GM04503 (cell line): ENCODE data around the gene TMPRSS4.

Source experiments
- DNase-seq: peaks from one replicate; pipeline ENCODE4 v3.0.0-alpha.2; 2012; ENCODE audit warnings: low read depth

The TMPRSS4 gene

DNA sequence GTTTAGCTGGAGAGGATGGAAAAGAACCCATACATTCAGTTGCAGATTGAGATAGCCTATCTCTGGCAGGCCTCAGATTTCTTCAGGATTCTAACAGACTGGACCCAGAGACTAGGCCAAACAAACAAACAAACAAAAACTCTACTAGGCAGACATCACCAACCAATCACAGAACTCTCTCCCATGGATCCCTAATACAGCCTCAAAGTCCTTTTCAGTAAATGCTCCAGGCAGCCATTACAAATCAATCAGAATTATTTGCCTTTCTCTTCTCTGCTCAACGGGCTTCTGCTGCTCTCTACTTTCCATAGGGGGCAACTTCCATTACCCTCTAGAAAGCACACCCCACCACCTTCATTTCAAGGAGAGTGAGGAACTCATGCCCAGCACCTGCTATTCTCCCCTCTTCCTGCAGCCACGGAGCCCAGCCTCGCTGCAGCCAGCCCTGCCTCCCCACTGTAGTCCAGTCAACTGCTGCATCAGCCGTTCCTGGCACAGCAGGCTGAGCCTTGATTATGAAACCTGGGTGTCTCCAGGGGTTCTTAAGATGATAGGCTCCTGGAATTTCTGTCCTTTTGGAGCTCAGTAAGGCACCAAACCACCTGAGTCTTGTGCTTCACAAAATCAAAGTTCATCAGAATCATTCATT lies 28.9 kb downstream of the TMPRSS4 start:
- no peak for DNase-seq

DNA sequence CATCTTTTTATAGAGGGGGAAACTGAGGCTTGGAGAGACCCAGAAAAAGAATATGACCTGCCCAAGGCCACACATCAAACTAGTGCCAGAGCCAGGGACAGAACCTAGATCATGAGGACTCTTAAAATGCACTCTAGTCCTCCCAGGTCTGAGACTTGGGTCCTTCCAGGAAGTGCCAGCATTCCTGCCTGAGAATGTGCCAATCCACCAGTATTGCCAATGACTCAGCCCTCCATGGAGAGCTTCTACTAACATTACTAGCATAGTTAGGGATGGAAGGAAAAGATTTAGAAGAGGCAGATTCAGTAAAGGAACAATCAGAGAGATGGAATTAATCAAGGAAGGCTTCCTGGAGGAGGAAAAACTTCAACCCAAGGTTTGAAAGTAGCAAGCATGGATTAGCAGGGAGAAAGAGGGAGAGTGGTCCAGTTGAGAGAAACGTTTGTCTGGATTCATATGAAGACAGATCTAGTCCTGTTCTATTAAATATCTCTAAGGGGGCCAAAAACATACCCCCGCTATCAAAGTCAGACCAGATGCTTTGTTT lies 30.0 kb downstream of the TMPRSS4 start:
- DNase-seq, result peak; percentile 8

DNA sequence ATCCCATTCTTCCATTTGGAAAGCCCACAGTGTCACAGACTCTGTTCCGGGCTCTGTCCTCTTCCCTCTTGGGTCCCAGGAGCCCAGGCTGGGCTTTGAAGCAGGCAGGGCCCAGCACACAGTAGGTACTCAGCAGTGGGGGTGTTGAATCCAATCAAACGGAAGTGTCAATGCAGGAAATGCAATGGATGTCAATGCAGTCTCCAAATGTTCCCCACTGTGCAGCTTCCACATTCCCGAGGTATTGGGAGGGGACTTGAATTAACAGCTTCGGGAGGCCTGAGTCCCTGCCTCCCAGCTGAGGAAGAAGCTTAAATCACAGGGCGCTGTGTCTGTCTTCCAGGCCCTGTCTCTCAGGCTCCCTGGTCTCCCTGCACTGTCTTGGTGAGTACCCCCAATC lies 31.6 kb downstream of the TMPRSS4 start:
- DNase-seq, result no peak

DNA sequence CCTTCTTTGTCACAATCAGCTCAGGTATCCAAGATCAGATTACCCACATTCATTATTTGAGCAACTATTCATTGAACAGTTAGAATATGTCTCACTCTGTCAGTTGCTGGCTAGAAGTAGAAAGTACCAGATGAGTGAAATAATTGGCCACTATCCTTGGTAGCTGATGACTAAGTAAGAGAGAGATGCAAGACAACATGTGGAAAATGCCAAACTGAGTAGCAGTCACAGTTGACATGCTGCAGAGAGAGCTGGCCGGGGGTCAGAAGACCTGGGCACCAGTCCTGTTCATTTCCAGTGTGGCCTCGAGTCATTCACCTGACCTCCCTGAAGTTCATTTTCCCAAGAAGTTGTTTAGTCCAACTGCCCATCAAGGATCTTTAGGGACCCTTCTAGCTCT lies 32.4 kb downstream of the TMPRSS4 start:
- DNase-seq, result peak; percentile 15

DNA sequence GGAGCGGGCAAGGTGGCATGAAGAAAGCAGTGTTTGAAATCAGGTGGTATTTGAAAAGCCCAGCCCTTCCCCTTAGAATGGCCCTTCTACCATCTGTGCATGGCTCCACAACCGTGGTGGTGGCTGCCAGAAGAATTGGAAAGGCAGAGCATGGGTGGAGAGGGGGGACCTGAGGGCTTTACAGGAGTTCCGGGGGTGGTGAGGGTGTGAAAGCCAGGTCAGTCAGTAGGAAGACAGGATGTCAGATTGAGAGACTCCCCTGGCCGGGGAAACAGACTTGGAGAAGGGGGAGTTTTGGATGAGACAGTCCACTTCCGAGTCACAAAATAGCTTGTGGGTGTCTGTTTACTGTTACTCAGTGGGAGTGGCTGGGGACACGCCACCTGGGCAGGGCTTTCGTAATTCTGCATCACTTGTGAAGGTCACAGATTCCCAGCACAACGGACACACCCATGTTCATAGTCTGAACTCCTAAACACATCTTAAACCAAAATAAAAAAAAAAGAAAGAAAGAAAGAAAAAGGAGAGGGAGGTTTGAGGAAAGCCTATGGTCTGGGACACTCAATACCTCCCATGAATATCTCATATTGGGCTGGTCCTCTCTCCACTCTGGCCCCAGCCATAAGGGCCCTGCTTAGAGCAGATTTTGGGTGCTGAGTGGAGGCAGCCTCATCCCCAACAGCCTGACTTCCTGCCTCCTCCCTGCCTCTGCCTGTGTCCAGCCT lies 34.3 kb downstream of the TMPRSS4 start:
- DNase-seq, result no peak

DNA sequence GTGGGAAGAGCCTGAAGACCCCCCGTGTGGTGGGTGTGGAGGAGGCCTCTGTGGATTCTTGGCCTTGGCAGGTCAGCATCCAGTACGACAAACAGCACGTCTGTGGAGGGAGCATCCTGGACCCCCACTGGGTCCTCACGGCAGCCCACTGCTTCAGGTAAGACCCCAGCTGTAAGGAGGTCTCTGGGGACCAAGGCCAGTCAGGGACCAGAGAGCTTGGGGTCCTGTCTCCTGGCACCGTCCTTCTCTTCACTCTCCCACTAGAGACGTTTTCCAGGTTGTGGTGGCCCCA lies 34.8 kb downstream of the TMPRSS4 start:
- no peak for DNase-seq

DNA sequence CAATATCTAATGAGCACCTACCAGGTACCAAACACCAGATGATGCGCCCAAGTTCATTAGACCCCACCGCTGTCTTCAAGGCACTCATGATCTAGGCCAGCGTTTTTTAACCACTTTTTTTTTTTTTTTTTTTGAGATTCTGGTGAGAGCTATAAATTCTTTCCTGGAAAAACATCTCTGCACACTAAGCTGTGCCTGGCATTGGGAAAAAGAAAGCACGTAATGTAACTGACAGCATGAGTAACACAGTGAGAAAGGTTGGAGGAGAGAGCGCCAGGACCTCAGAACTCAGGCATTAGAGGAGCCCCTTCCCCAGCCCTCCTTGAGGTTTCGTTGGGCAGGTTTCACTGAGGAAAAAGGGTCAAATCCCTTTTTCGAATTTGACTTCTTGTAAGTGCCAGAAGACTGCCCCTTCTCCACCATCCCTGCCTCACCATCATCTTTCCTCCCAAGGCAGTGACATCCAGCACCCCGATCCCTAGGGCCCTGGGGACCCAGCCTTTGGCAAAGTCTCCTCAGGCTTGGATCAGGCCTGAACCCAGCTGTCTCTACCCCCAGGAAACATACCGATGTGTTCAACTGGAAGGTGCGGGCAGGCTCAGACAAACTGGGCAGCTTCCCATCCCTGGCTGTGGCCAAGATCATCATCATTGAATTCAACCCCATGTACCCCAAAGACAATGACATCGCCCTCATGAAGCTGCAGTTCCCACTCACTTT lies 36.0 kb downstream of the TMPRSS4 start:
- DNase-seq, result no peak

DNA sequence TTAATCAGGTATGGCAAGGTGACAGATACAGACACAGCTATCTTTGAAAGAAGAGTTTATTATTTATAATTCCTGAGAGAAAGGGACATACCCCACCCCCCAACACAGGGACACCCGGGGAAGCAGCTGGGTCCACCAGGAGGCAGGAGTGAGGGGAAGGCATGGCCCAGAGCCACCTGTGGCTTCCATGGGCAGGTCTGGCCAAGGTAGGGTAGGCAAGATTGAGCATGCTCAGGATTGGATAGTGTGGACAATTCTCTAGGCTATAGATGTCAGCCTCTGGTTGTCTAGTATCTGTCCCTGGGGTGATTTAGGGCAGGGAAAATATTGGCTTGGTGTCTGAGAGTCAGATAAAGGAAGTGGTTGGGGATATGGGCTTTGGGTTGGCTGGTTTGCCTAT lies 37.4 kb downstream of the TMPRSS4 start:
- no peak for DNase-seq

DNA sequence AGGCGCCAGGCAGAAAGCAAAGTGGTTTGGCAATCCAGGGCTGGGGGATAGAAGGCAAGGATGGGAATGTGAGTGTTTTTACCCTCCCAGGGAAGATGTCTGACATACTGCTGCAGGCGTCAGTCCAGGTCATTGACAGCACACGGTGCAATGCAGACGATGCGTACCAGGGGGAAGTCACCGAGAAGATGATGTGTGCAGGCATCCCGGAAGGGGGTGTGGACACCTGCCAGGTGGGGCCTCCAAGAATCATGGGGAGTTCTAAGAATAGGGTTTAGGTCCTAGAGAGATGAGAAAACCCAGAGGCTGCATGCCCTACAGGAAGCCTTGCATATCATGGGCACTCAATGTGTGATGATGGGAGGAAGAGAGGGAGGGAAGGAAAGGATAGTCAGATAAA lies 38.2 kb downstream of the TMPRSS4 start:
- no peak for DNase-seq

DNA sequence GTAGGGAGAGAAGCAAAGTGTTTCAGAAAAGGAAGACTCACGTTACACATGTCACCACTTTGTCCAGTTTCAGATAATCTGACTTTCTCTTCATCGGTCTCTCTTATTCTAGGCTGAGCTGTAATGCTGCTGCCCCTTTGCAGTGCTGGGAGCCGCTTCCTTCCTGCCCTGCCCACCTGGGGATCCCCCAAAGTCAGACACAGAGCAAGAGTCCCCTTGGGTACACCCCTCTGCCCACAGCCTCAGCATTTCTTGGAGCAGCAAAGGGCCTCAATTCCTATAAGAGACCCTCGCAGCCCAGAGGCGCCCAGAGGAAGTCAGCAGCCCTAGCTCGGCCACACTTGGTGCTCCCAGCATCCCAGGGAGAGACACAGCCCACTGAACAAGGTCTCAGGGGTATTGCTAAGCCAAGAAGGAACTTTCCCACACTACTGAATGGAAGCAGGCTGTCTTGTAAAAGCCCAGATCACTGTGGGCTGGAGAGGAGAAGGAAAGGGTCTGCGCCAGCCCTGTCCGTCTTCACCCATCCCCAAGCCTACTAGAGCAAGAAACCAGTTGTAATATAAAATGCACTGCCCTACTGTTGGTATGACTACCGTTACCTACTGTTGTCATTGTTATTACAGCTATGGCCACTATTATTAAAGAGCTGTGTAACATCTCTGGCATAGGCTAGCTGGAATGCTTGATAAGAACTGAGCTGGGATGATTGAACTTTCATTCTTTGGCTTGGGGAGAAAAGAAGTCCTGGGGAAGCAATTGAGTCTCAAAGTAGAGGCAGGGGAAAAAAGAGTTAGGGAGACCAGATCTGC lies 41.1 kb downstream of the TMPRSS4 start:
- DNase-seq, result no peak

DNA sequence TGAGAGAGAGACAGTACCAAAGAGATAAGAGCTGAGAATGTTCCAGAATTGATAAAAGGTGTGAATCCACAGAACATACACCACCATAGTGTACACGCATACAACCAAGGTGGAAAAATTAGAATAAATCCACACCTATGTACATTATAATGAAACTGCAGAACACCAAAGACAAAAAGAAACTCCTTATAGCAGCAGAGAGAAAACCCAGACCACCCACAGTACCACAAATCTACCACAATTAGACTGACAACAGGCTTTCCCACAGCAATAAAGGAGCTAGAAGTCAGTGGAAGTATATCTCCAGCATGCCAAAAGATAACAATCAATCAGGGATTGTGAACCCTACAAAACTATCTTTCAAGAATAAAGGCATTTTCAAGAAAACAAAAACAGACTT lies 43.9 kb downstream of the TMPRSS4 start:
- DNase-seq, result no peak

DNA sequence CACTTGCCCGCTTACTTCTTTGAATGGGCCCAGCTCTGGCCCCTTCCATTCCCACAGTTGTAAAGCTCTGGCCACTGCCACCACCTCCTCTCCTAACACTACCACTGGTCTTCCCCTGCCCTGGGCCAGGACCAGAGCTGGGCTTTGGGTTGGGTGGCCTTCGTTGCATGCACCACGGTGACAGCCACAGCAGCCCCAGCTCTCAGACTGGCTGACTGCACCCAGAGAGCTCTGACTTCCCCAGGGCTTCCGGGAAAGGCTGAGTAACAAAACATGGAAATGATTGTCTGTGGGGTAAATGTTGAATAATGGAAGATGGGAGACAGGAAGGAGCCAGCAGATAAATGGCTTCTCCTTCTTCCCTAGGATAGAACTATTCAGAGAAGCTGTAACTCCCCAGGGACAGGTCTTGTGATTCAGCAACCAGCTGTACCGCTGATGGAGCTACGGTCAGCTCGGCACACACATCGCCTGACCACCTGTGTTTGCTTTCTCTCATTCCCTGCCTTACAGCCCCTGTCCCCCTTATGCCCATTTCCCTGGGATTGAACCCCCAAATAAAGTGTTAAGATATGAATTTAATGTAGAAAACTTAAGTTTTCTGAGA lies 48.2 kb downstream of the TMPRSS4 start:
- no peak for DNase-seq

DNA sequence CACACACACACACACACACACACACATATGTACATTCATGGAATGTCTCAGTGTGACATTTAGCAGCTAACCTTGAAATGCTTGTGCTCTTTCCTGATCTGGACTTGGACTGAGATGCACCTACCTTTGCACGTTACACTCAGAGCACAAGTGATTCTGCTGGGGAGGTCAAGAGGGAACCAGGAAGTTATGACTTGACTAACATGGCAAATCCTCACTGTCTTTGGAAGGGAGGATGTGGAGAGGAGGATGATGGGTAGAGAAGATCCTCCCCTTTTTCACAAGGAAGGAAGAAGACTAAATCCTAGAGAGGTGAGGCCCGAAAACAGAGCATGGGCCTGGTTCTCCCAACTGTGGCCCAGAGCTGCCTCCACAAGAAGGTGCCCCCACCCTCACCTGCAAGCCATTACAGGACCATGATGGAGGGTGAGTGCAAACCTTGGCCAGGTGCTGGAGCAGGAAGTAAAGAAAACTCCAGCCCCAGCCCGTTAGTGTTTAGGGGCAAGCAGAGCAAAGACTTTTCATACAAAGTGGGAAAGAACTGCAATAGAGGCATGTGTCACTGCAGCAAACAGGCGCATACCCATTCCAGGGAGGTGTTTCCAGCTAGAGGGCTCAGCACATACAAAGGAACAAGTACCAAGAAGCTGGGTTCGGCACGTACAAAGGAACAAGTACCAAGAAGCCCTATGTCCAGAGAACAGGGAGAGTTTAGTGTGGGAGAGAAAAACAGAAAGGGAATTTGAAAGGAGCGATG lies 49.4 kb downstream of the TMPRSS4 start:
- DNase-seq, result no peak

DNA sequence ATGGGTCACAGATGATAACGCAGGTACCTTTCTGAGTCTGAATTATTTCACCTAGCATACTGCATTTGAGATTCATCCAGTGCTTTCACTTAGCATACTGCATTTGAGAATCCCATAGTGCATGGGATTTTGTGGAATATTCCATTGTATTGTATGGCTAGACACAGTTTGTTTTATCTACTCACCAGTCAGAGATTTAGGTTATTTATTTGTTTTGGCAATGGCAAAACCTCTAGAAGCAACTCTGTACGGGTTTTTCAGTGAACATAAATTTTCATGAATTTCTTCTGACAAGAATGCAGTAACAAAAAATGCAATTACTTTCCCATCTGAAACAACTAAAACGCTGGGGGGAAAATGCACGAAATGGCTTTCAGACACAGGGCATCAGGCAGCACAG lies 51.4 kb downstream of the TMPRSS4 start:
- no peak for DNase-seq

DNA sequence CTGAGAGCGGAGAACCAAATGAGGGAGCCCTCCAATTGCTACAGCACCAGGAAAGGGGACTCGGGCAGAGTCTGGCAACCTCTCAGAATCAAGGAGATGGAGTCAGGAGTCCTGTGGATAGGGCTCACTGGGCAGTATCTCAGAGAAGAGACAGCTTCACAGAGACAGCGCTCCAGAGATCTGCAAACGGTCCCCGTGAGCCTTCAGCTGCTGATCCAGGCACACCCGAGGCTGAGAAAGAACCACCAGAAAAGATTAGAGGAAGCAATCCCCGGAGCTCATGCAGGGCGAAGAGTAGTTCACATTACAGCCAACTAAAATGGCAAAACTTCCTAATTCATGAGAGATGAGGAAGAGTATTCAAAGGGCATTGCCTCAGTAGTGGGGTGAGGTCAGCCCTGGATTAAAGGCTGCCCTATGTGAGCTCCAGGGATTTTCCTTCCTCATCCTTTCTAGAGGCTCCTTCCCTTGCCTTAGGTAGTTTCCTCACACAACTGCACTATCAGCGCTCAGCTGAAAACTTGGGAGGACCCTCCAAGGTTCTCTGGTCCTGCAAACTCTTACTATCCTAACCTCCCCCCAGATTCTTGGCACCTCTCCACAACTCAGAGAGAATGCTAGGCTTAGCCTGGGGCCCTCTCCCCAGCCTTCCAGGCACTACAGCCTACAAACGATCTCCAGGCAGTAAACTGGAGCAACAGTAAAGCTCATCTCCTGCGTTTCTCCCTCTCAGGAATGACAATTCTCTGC lies 52.0 kb downstream of the TMPRSS4 start:
- no peak for DNase-seq

DNA sequence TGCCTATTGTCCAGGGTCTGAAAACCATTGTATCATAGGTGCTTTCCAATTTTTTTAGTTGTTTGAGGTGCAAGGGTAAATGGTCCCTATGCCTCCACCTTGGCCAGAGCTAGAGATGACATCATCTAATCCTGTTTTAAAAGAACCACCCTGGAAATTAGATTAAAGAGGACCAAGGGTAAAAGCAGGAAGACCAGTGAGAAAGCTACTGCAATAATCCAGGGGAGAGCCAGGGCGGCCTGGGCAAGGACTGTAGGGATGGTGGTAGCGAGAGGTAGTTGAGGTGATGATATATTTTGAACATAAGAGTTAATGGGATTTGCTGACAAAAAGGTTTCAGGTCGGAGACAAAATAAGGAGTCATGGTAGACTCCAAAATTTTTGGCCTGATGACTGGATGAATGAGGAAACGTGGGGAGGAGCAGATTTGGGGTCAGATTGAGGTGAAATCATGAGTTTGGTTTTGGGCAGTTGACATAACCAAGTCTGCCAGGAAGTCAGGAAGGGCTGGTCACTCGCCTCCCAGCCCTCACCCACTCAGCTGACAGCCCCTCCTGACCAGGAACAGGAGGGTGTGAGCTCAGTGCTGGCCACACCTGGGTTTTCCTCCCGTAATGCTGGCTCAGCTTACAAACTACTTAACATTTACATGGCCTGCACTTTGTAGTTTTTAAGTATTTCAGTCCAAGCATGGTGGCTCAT lies 52.7 kb downstream of the TMPRSS4 start:
- DNase-seq, result no peak

DNA sequence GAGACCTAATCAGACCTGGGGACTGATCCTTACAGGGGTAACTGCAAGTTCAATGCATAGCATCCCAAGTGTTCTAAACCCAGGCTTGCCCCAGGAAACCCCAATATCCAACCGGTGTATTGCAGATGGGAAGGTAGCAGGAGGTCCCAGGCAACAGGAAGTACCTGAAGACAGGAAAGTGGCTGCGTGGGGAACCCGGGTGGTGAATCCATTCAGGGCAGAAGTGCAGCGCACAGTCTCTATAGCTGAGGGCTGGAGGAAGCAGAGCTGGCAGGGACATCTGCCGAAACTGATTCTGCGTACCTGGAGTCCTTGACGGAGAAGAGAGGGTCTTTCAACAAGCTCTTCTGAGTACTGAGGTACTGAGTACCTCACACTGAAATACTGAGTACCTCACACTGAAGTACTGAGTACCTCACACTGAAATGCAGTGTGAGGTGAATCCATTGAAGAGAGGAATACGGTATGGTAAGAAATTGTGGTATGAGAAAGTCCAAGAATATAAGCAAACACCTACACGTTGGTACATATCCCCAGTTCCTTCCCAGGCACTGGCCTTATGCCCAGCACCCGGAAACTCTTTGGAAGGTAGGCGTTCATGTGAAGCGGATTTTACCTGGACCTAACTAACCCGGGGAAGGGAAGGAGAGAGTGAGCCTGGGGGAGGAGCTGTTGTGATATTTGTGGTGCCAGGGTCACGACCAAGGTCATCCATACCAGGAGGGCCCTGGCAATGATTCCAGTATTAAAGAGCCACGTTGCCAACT lies 55.7 kb downstream of the TMPRSS4 start:
- DNase-seq, result no peak

DNA sequence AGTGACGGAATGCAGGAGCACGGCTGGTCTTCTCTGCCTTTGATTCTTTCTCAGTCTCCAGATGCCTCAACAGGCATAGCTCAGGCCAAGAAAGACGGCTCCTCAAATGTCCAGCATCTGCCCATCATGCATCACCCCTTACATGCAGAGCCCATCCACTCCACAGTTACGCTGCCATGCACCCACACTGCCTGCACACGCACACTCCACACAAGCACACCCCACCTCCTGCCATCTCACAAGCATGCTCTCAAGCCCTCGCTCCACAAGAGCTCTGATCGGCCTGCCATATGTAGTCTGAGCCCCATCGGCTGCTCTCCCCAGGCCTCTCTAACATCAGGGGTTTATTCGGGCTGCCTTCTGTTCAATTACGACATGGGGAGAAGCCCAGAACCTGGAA lies 56.9 kb downstream of the TMPRSS4 start:
- no peak for DNase-seq
